Transverse colon (tissue), 3 donors: ENCODE results near the gene GRIK4.

Experiments
- CTCF ChIP-seq, 5 experiments: fragments of 200-600 bp in 3 of 5; fragments of 450-650 bp in 2 of 5; sonication (generic) in 3 of 5; IDR thresholded peaks; 1 replicate in 2 of 5; 2 replicates in 3 of 5; pipeline ENCODE4 v1.5.1; 2016 to 2017; ENCODE audit warnings: antibody characterized with exemption in 5 of 5, inconsistent platforms in 3 of 5, mild to moderate bottlenecking in 2 of 5, moderate library complexity in 1 of 5
- POLR2A ChIP-seq: fragments of 450-650 bp; IDR thresholded peaks from one replicate; pipeline ENCODE4 v1.6.1; 2016; ENCODE audit warnings: antibody characterized with exemption, mild to moderate bottlenecking, moderate library complexity

GRCh38 chr11:120515186-120515723, 3.7 kb downstream of the GRIK4 start:
- no peak for TF ChIP-seq CTCF (IDR thresholded peaks at IDR 0.05)
- TF ChIP-seq POLR2A, result no peak
